ENCODE results near the gene TAX1BP3. TPM values are rescaled to one million over a fixed set of nuclear protein-coding genes. Genes with fewer than 3 reads are reported as not detected.

Gene TAX1BP3
- total and polyA plus RNA-seq, 9 of the 15 experiments (the other 6 are each of a cell fraction or from before 2014, with no cell fraction given) = 0.99 to 14.5 (median 6.2) TPM

- POLR2A ChIA-PET = interaction anchor here (0.6 kb wide), 1 partner anchor 21 kb away, joined by 4 read pairs; no protein-coding TSS in a partner anchor
- ATAC-seq = no peak
- no peak overlapping the region for H3K27ac ChIP-seq (ENCODE audit: extremely low read depth, low read depth, low read length)
- H3K4me3 ChIP-seq = no peak overlapping the region
- WGBS (ENCODE audit: insufficient coverage, low coverage, missing lambda C conversion rate) = 14% methylated on average over 7 of the region's 9 CpGs
- in situ Hi-C loops (cut with MboI) (no loop called here), intact Hi-C loops (cut with micrococcal nuclease) (loop anchor here (10.0 kb wide), 1 partner anchor 89 kb away; the partner anchor contains the start of gene TRPV1)
- peaks cover 0 to 38% of the 10 kb centered on the region in 2 experiments; a peak in 2 of 5 replicates for H3K4me1 ChIP-seq (replicated peaks in 1 of 2; ENCODE audit: control insufficient read depth in 2 of 2, insufficient read depth in 2 of 2, low read length in 2 of 2)
- no peak for DNase-seq (ENCODE audit: extremely low read depth in 1 of 4, low spot score in 3 of 4)
- H2AFZ ChIP-seq (ENCODE audit: low read depth, low read length) = no peak overlapping the region
- H3K36me3 ChIP-seq (ENCODE audit: control insufficient read depth, insufficient read depth, low read length) = no peaks in the 10 kb centered on the region
- H3K9ac ChIP-seq (ENCODE audit: insufficient read depth in 1 of 2, low read depth in 2 of 2, low read length in 2 of 2) = no peak overlapping the region
- CTCF ChIA-PET (ENCODE audit: low intra/inter-chr PET ratio) = no interaction called here
- H4K20me1 ChIP-seq (replicated peaks; ENCODE audit: control insufficient read depth, insufficient read depth, low read length) = no peaks in the 10 kb centered on the region
- H3K79me2 ChIP-seq (ENCODE audit: control insufficient read depth, insufficient read depth, low read length) = no peaks in the 10 kb centered on the region
- TF ChIP-seq FOXO4 (CRISPR knock-in tag; IDR thresholded peaks at IDR 0.05) = no peak
- FAIRE-seq = no peak
- BruUV-seq (replicated peaks) = no TSS peak
- no peaks in the 10 kb centered on the region for H3K27me3 ChIP-seq (ENCODE audit: control insufficient read depth in 2 of 2, insufficient read depth in 2 of 2, low read length in 2 of 2)
- no peak overlapping the region for H3K4me2 ChIP-seq (ENCODE audit: insufficient read depth, low read length)
- no peaks in the 10 kb centered on the region; the same call in 1 of the 2 replicates for H3K9me3 ChIP-seq (replicated peaks; ENCODE audit: control insufficient read depth, insufficient read depth, low read depth, low read length)
- H3K9me1 ChIP-seq (ENCODE audit: control insufficient read depth, insufficient read depth, low read length) = no peaks in the 10 kb centered on the region
Observed at GRCh38 chr17:3693829-3694231, 25.5 kb upstream of the TAX1BP3 start.

GRCh38 chr17:3693141-3693540, 24.8 kb upstream of the TAX1BP3 start:
- H2AFZ ChIP-seq (ENCODE audit: low read depth, low read length) = no peak overlapping the region
- ATAC-seq = no peak
- H4K20me1 ChIP-seq (replicated peaks; ENCODE audit: control insufficient read depth, insufficient read depth, low read length) = no peaks in the 10 kb centered on the region
- H3K4me2 ChIP-seq (ENCODE audit: insufficient read depth, low read length) = no peak overlapping the region
- FAIRE-seq = no peak
- CTCF ChIA-PET (ENCODE audit: low intra/inter-chr PET ratio) = interaction anchor here (1.1 kb wide), 1 partner anchor 845 kb away, joined by 3 read pairs; no protein-coding TSS in a partner anchor
- H3K4me1 ChIP-seq (replicated peaks in 1 of 2; ENCODE audit: control insufficient read depth in 2 of 2, insufficient read depth in 2 of 2, low read length in 2 of 2) = peaks cover 0 to 41% of the 10 kb centered on the region in 2 experiments; a peak in 2 of 5 replicates
- H3K9me1 ChIP-seq (ENCODE audit: control insufficient read depth, insufficient read depth, low read length) = no peaks in the 10 kb centered on the region
- no peaks in the 10 kb centered on the region for H3K27me3 ChIP-seq (ENCODE audit: control insufficient read depth in 2 of 2, insufficient read depth in 2 of 2, low read length in 2 of 2)
- no peaks in the 10 kb centered on the region for H3K36me3 ChIP-seq (ENCODE audit: control insufficient read depth, insufficient read depth, low read length)
- intact Hi-C loops (cut with micrococcal nuclease) (loop anchor here (10.0 kb wide), 1 partner anchor 88 kb away; the partner anchor contains the start of gene TRPV1), in situ Hi-C loops (cut with MboI) (no loop called here)
- no peak overlapping the region for H3K4me3 ChIP-seq
- no peak overlapping the region for H3K27ac ChIP-seq (ENCODE audit: extremely low read depth, low read depth, low read length)
- H3K79me2 ChIP-seq (ENCODE audit: control insufficient read depth, insufficient read depth, low read length) = no peaks in the 10 kb centered on the region
- 5% methylated on average over 4 of the region's 4 CpGs for WGBS (ENCODE audit: insufficient coverage, low coverage, missing lambda C conversion rate)
- no peak overlapping the region for H3K9ac ChIP-seq (ENCODE audit: insufficient read depth in 1 of 2, low read depth in 2 of 2, low read length in 2 of 2)
- POLR2A ChIA-PET = no interaction called here
- no peak for DNase-seq (ENCODE audit: extremely low read depth in 1 of 4, low spot score in 3 of 4)
- no peaks in the 10 kb centered on the region; the same call in 1 of the 2 replicates for H3K9me3 ChIP-seq (replicated peaks; ENCODE audit: control insufficient read depth, insufficient read depth, low read depth, low read length)
- no TSS peak for BruUV-seq (replicated peaks)
- no peak for TF ChIP-seq POLR2AphosphoS5 (IDR thresholded peaks at IDR 0.05; ENCODE audit: control insufficient read depth, insufficient read depth, low read depth, low read length)
- TF ChIP-seq RERE (CRISPR knock-in tag; IDR thresholded peaks at IDR 0.05; ENCODE audit: borderline replicate concordance) = no peak
- no peak for TF ChIP-seq CHD4 (IDR thresholded peaks at IDR 0.05; ENCODE audit: insufficient read depth, insufficient replicate concordance, low read depth, low read length, poor library complexity, severe bottlenecking)
- TF ChIP-seq CEBPG (CRISPR knock-in tag; IDR thresholded peaks at IDR 0.05) = no peak
- no peak for TF ChIP-seq CEBPG (tag; conservative IDR thresholded peaks at IDR 0.05 in 1 of 2, IDR thresholded peaks at IDR 0.05 in 1 of 2)
- no peak for TF ChIP-seq ZNF699 (CRISPR knock-in tag; IDR thresholded peaks at IDR 0.05; ENCODE audit: insufficient replicate concordance)

Data from K562 (cell line).